ENCODE data around the gene GSPT2.
A peak's percentile ranks its signal among the peaks of the same experiment; 100 is the strongest.
"Not testable (repeated sequence)": the region's sequence is repeated elsewhere in the genome, so short reads cannot be mapped to it uniquely, and the experiment has no call there.

GSPT2 gene

DNA sequence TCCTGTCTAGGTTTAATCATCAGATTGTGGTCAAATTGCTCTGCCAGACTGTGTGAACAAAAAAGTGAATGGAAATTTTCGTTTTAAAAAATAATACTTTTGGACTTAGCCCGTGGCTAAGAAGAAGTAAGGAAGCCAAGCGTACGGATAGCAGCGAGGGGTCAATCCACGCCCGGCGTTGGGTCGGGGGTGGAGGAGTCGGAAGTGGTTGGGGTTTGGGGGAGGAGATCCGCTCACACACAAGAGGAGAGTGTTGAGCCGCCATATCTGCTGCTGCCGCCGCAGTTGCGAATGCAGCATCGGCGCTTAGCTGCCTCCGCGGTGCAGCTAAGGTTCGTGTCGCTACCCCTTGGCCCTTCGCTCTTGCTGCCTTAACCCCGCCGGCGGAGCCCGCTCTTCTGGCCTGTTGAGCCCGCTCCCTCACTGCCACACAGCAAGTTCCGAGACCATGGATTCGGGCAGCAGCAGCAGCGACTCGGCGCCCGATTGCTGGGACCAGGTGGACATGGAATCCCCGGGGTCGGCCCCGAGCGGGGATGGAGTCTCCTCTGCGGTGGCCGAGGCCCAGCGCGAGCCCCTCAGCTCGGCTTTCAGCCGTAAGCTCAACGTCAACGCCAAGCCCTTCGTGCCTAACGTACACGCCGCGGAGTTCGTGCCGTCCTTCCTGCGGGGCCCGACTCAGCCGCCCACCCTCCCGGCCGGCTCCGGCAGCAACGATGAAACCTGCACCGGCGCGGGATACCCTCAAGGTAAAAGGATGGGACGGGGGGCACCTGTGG lies at the start of gene GSPT2:
Gene GSPT2, plus strand, starts transcription at position 264 of the 779 bp plus-strand sequence. Its CDS starts 185 bp downstream, at position 449.
- Histone ChIP-seq H3K9me3 (peaks cover 0 to 4% (median 0%) of the 10 kb centered on the region in 3 donors), H3K4me1 (peaks cover 0 to 6% (median 0%) of the 10 kb centered on the region in 4 donors), H3K27ac (peak within 1 kb of the TSS; percentile 77 to 85), H3K27me3 (no peaks in the 10 kb centered on the region), H3K36me3 (peaks cover 0 to 4% (median 0%) of the 10 kb centered on the region in 3 donors), H3K4me3 (peak within 1 kb of the TSS; percentile 72 to 74)
- TF ChIP-seq, protein P1, sequence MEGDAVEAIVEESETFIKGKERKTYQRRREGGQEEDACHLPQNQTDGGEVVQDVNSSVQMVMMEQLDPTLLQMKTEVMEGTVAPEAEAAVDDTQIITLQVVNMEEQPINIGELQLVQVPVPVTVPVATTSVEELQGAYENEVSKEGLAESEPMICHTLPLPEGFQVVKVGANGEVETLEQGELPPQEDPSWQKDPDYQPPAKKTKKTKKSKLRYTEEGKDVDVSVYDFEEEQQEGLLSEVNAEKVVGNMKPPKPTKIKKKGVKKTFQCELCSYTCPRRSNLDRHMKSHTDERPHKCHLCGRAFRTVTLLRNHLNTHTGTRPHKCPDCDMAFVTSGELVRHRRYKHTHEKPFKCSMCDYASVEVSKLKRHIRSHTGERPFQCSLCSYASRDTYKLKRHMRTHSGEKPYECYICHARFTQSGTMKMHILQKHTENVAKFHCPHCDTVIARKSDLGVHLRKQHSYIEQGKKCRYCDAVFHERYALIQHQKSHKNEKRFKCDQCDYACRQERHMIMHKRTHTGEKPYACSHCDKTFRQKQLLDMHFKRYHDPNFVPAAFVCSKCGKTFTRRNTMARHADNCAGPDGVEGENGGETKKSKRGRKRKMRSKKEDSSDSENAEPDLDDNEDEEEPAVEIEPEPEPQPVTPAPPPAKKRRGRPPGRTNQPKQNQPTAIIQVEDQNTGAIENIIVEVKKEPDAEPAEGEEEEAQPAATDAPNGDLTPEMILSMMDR (IDR thresholded peaks at IDR 0.05) = no peak
- peak; percentile 55 to 80 for DNase-seq
- intact Hi-C loops (cut with DNase I; ENCODE audit: low total_unique reads) = no loop called here

DNA sequence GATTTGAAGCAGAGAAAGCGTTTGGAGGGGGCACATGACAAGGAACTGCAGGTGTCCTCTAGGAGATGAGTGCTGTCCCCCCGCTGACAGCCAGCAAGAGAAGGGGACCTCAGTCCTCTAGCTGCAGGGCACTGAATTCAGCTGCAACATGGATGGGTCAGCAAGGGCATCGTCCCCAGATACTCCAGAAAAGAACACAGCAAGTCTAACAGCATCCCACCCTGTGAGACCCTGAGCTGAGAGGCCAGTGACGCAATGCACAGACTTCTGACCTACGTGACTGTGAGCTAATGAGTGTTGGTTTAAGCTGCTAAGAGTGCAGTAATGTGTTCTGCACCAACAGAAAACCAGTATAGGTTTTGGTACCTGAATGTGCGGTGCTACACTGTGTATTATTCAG lies 49.0 kb upstream of the GSPT2 start:
- no peak overlapping the region for H3K27ac ChIP-seq
- intact Hi-C loops (cut with DNase I; ENCODE audit: low total_unique reads) = no loop called here
- H3K36me3 ChIP-seq = no peaks in the 10 kb centered on the region
- no peaks in the 10 kb centered on the region for H3K27me3 ChIP-seq
- DNase-seq = no peak
- no peaks in the 10 kb centered on the region for H3K4me1 ChIP-seq
- H3K9me3 ChIP-seq = no peaks in the 10 kb centered on the region
- TF ChIP-seq, protein P1 (IDR thresholded peaks at IDR 0.05) = no peak
- H3K4me3 ChIP-seq = no peak overlapping the region

DNA sequence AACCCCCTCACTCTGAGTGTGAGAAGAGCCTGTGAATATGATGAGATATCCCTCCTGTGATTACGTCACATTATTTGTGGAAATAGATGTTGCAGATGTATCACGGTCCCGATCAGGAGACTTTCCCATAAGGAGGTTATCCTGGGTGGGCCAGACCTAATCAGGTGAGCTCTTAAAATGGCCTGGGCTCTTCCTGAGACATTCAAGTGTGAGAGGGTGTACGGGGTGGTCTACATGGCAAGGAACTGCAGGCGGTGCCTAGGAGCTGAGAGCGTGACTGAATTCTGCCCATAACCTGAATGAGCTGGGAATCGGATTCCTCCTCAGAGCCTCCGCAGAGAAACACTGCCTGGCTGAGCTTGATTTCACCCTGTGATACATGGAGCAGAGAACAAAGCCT lies 45.8 kb upstream of the GSPT2 start:
- DNase-seq = no peak
- H3K36me3 ChIP-seq = no peaks in the 10 kb centered on the region
- H3K9me3 ChIP-seq = no peaks in the 10 kb centered on the region
- H3K27ac ChIP-seq = no peak overlapping the region
- no peaks in the 10 kb centered on the region for H3K27me3 ChIP-seq
- H3K4me3 ChIP-seq = no peak overlapping the region
- TF ChIP-seq, protein P1 (IDR thresholded peaks at IDR 0.05) = no peak
- intact Hi-C loops (cut with DNase I; ENCODE audit: low total_unique reads) = no loop called here
- H3K4me1 ChIP-seq = no peaks in the 10 kb centered on the region

DNA sequence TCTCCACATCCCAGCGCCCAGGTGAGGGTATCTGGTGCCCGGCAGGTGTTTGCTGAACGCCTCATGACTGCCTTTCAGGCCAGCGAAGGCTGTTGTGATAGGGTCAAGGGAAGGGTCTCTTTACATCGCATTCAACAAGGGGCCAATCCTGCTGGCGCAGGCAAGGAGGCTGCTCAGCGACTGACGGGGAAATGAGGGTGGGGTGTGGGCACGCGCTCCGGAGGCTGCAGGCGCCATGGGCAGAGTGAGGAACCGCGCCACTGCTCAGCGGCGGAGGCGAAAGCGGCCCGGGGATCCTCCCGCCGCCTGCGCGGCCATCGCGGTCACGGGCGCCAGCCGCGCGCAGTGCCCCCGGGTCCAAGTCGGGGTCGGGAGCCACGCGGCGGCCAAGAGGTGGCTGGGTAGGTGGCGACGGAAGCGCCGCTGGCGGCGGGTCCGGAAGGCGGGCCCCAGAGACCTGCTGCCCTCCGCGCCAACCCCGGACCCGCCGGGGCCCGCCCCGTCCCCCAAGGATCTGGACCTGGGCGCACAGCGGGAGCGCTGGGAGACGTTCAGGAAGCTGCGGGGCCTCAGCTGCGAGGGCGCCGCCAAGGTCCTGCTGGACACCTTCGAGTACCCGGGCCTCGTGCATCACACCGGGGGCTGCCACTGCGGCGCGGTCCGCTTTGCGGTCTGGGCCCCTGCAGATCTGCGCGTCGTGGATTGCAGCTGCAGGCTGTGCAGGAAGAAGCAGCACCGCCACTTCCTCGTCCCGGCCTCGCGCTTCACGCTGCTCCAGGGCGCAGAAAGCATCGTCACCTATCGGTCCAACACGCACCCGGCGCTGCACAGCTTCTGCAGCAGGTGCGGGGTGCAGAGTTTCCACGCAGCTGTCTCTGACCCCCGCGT lies 32.7 kb upstream of the GSPT2 start, which contains the start of gene CENPVL1:
Gene CENPVL1, plus strand, starts transcription at position 236 of the 888 bp plus-strand sequence. Its CDS starts 0 bp downstream, at position 236.
- intact Hi-C loops (cut with DNase I; ENCODE audit: low total_unique reads); H3K4me1 ChIP-seq; H3K27ac ChIP-seq; DNase-seq; H3K4me3 ChIP-seq; H3K9me3 ChIP-seq; H3K27me3 ChIP-seq; H3K36me3 ChIP-seq: not testable (repeated sequence)

DNA sequence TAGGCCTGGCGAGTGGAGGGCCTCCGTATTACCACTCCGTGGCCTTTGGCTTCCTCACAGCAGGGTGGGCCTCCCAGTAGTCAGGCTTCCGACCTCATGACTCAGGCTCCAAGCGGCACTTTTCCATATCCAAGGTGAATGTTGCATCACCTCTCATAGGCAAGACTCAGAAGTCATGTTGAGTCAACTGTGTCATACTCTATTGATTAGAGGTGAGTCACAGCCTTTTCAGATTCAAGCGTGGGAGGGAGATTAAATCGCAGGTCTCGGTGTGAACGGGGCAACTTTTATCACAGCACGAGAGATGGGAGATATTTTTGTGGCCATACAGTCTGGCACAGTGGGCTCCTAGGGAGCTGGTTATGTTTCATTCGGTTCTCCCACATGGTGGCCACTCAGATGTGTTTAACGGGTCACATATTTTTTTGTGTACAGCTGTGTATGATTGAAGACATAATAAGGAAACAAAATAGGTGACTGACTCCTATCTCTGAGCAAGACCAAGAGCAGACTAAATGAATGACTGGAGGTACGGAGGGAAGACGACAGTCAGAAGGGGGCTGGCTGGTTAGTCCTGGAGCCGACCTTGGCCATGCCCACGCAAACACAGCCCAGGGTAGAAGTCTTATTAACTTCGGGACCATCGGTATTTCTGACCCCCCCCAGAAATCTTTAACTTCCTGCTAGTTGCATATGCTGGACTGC lies 30.1 kb upstream of the GSPT2 start:
- DNase-seq; H3K4me3 ChIP-seq; H3K4me1 ChIP-seq; intact Hi-C loops (cut with DNase I; ENCODE audit: low total_unique reads); H3K27ac ChIP-seq; H3K36me3 ChIP-seq; H3K27me3 ChIP-seq; H3K9me3 ChIP-seq: not testable (repeated sequence)

DNA sequence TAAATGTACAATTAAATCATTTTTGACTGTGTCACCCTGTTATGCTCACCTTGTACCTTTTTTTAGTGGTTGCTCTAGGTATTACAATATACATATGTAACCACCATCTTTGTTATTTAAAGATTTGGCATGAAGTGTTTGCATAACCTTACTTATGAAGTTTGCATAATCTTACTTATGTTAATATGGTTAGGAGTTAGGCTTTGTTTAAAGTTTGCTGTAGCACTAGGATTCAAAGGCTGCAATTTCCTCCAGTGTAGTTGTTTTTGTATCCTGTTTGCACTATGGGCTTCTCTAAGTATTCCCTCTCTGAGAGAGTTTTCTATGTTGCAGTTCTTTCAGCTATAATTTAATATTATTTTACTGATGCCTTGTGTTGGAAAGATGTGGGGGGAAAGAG lies 15.0 kb upstream of the GSPT2 start:
- Histone ChIP-seq H3K27me3 (no peaks in the 10 kb centered on the region), H3K9me3 (no peaks in the 10 kb centered on the region), H3K36me3 (no peaks in the 10 kb centered on the region), H3K4me3 (no peak overlapping the region), H3K4me1 (no peaks in the 10 kb centered on the region), H3K27ac (no peak overlapping the region)
- intact Hi-C loops (cut with DNase I; ENCODE audit: low total_unique reads) = no loop called here
- no peak for DNase-seq
- TF ChIP-seq, protein P1 (IDR thresholded peaks at IDR 0.05) = no peak
